SJSA1 (cell line): ENCODE results near the gene PSTPIP1. TPM values are rescaled to one million over a fixed set of nuclear protein-coding genes. Genes with fewer than 3 reads are reported as not detected.
"Not testable (repeated sequence)": the region's sequence is repeated elsewhere in the genome, so short reads cannot be mapped to it uniquely, and the experiment has no call there.

ENCODE experiments used
- DNase-seq, 2 experiments: peaks; one replicate each; pipeline ENCODE4 v3.0.0-alpha.2; 2015 to 2020; ENCODE audit warnings: low spot score in 2 of 2, low read depth in 1 of 2
- H3K27ac ChIP-seq: fragments of 250-450 bp; sonication (Bioruptor Pico); 2 replicates; pipeline ENCODE4 v1.5.1; 2020; ENCODE audit warnings: mild to moderate bottlenecking, moderate library complexity
- H3K27me3 ChIP-seq: fragments of 250-450 bp; sonication (Bioruptor Pico); replicated peaks from 2 replicates; pipeline ENCODE4 v1.5.1; 2020; ENCODE audit warnings: mild to moderate bottlenecking, moderate library complexity
- H3K36me3 ChIP-seq: fragments of 250-450 bp; sonication (Bioruptor Pico); 2 replicates; pipeline ENCODE4 v1.5.1; 2020; ENCODE audit warnings: mild to moderate bottlenecking
- H3K4me1 ChIP-seq: fragments of 250-450 bp; sonication (Bioruptor Pico); replicated peaks from 2 replicates; pipeline ENCODE4 v1.6.1; 2021; ENCODE audit warnings: mild to moderate bottlenecking
- H3K4me3 ChIP-seq: fragments of 250-450 bp; sonication (Bioruptor Pico); 2 replicates; pipeline ENCODE4 v1.5.1; 2020; ENCODE audit warnings: mild to moderate bottlenecking
- H3K9me3 ChIP-seq: fragments of 250-450 bp; sonication (Bioruptor Pico); replicated peaks from 2 replicates; pipeline ENCODE4 v1.5.1; 2020; ENCODE audit warnings: mild to moderate bottlenecking
- total RNA-seq: library from RNA; depleted of rRNA; stranded (reverse); fragments of >200 nt; shearing (Covaris generic); gene quantifications from 2 replicates; pipeline ENCODE4 v1.2.3, GENCODE V29; 2014; rRNA removed

The PSTPIP1 gene
- not detected in 2 replicates for total RNA-seq

- H3K27ac ChIP-seq, result no peak within 1 kb of the TSS
- H3K27me3 ChIP-seq, result no peaks in the 10 kb centered on the region
- DNase-seq, result no peak
These were observed at the start of gene PSTPIP1 for GRCh38 chr15:76994971-76995945. Gene PSTPIP1 (plus strand): TSS chr15:76995126. CDS start chr15:76995574, 448 bp downstream.

GRCh38 chr15:76945494-76946093 is 49.3 kb upstream of the PSTPIP1 start:
- no peak for DNase-seq
- Histone ChIP-seq H3K9me3 (no peaks in the 10 kb centered on the region), H3K4me3 (no peak overlapping the region), H3K4me1 (no peaks in the 10 kb centered on the region), H3K36me3 (peaks cover 43% of the 10 kb centered on the region), H3K27me3 (no peaks in the 10 kb centered on the region), H3K27ac (no peak overlapping the region)

More at GRCh38 chr15:76994971-76995945, at the start of gene PSTPIP1:
- H3K36me3 ChIP-seq, result no peaks in the 10 kb centered on the region
- H3K4me3 ChIP-seq, result no peak within 1 kb of the TSS
- H3K4me1 ChIP-seq, result no peaks in the 10 kb centered on the region
- H3K9me3 ChIP-seq, result no peaks in the 10 kb centered on the region

GRCh38 chr15:76947454-76947853 is 47.5 kb upstream of the PSTPIP1 start:
- Histone ChIP-seq H3K4me1 (no peaks in the 10 kb centered on the region), H3K27me3 (no peaks in the 10 kb centered on the region), H3K27ac (no peak overlapping the region), H3K4me3 (no peak overlapping the region), H3K9me3 (no peaks in the 10 kb centered on the region), H3K36me3 (peaks cover 51% of the 10 kb centered on the region)
- no peak for DNase-seq

DNA sequence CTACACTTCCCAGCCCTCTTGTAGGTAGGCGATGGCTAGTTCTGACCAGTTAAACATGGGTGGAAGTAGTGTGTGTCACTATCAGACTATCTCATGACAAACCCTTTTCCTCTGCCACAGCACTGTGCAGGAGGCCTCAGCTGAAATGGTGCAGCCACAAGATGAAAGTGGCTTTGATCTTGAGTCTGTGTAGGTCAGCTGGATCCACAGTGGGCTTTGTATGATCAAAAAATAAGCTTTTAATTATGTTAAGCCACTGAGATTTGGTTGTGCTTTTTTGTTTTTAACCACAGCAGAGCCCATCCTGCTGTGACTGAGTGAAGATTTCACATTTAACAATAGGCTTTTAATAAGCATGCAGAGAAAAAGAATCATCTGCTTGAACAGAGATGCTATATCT is 43.7 kb upstream of the PSTPIP1 start:
- Histone ChIP-seq H3K36me3 (peaks cover 33% of the 10 kb centered on the region), H3K27me3 (no peaks in the 10 kb centered on the region), H3K4me3 (no peak overlapping the region), H3K27ac (no peak overlapping the region), H3K4me1 (no peaks in the 10 kb centered on the region), H3K9me3 (no peaks in the 10 kb centered on the region)
- DNase-seq, result no peak

GRCh38 chr15:76953913-76954312 is 41.0 kb upstream of the PSTPIP1 start:
- DNase-seq, result no peak
- H3K27ac ChIP-seq, result no peak overlapping the region
- peaks cover 16% of the 10 kb centered on the region for H3K36me3 ChIP-seq
- no peaks in the 10 kb centered on the region for H3K27me3 ChIP-seq
- no peaks in the 10 kb centered on the region for H3K4me1 ChIP-seq
- H3K9me3 ChIP-seq, result no peaks in the 10 kb centered on the region
- no peak overlapping the region for H3K4me3 ChIP-seq

DNA sequence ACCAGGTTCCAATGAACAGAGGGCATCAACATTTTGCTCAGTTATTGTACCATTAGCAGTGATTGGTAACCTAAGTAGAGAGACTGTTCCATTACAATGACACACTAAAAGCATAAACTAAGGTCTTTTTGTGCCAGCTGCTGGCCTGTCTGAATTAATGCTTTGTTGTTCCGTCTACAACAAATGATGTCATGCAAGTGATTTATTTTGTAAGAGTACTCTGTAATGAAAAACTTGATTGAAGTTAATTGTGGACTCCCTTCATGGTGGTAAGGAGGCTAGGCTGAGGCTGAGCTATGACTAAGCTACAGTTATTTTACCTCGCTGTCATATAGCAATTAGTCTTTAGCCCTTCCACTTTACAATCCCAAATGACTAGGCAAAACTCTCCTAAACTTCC is 40.2 kb upstream of the PSTPIP1 start:
- no peak for DNase-seq
- Histone ChIP-seq H3K27me3 (no peaks in the 10 kb centered on the region), H3K36me3 (peaks cover 10% of the 10 kb centered on the region), H3K27ac (no peak overlapping the region), H3K4me3 (no peak overlapping the region), H3K4me1 (no peaks in the 10 kb centered on the region), H3K9me3 (no peaks in the 10 kb centered on the region)

GRCh38 chr15:76961268-76962011 is 33.5 kb upstream of the PSTPIP1 start:
- no peak overlapping the region for H3K27ac ChIP-seq
- peaks cover 10% of the 10 kb centered on the region for H3K27me3 ChIP-seq
- H3K4me3 ChIP-seq, result no peak overlapping the region
- no peaks in the 10 kb centered on the region for H3K9me3 ChIP-seq
- H3K4me1 ChIP-seq, result peaks cover 4% of the 10 kb centered on the region
- no peaks in the 10 kb centered on the region for H3K36me3 ChIP-seq
- DNase-seq, result no peak

- no peaks in the 10 kb centered on the region for H3K36me3 ChIP-seq
- H3K9me3 ChIP-seq, result no peaks in the 10 kb centered on the region
- peaks cover 4% of the 10 kb centered on the region for H3K4me1 ChIP-seq
- no peak overlapping the region for H3K4me3 ChIP-seq
- H3K27me3 ChIP-seq, result peaks cover 10% of the 10 kb centered on the region
- no peak overlapping the region for H3K27ac ChIP-seq
- no peak for DNase-seq
These were observed 32.5 kb upstream of the PSTPIP1 start for GRCh38 chr15:76962337-76963013.

DNA sequence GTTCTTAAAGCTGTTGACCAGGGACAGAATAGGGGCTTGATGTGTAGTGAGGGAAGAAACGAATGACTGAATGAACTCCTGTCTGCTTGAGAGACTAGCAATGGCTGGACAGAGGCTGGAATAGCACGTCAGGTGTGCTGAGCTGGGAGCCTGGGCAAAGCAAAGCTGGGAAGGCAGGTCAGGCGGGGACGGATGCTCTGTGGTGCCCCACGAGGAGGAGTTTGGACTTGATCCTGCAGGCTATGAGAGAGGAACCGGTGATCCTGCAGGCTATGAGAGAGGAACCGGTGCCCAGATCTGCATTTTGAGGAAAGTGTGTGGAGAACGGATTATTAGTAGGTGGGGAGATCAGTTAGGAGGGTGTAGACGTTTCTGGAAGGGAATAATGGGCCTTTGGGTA is 31.3 kb upstream of the PSTPIP1 start:
- Histone ChIP-seq H3K27me3 (peaks cover 10% of the 10 kb centered on the region), H3K9me3 (no peaks in the 10 kb centered on the region), H3K36me3 (no peaks in the 10 kb centered on the region), H3K4me3 (no peak overlapping the region), H3K27ac (no peak overlapping the region), H3K4me1 (peaks cover 4% of the 10 kb centered on the region)
- no peak for DNase-seq

DNA sequence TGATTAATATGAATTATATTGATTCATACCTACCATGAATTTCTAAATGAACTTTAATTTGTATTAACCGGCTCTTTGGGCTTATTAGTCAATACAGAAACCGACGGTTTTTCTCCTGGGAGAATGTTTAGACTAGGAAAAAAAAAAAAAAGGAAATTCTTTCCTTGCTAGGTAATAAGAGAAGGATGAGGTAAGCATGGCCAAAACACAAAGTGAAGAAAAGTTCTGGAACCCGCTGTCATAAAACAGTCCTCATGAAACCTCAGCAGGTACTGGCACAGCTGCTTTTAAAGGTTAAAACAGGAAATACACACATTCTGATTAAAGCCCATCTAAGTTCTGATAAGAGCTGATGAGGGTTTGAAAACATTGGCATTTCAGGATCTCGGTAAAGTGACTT is 30.8 kb upstream of the PSTPIP1 start:
- Histone ChIP-seq H3K4me3 (no peak overlapping the region), H3K4me1 (peaks cover 4% of the 10 kb centered on the region), H3K36me3 (no peaks in the 10 kb centered on the region), H3K27ac (no peak overlapping the region), H3K27me3 (peaks cover 10% of the 10 kb centered on the region), H3K9me3 (no peaks in the 10 kb centered on the region)
- no peak for DNase-seq

DNA sequence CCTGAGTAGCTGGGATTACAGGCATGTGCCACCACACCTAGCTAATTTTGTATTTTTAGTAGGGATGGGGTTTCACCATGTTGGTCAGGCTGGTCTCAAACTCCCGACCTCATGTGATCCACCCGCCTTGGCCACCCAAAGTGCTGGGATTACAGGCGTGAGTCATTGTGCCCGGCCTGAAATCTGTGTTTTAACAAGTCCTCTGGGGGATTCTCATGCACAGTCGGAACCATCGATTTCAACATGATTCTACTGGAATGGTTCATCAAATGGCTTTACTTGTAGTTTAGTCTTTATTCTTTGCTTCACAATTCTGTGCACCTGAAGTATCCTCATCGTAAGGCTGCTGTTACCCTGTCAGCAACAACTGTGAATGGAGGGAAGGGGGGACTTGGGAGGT is 28.9 kb upstream of the PSTPIP1 start:
- peaks cover 16% of the 10 kb centered on the region for H3K27me3 ChIP-seq
- H3K9me3 ChIP-seq, DNase-seq, H3K36me3 ChIP-seq, H3K4me3 ChIP-seq, H3K27ac ChIP-seq, H3K4me1 ChIP-seq: not testable (repeated sequence)

DNA sequence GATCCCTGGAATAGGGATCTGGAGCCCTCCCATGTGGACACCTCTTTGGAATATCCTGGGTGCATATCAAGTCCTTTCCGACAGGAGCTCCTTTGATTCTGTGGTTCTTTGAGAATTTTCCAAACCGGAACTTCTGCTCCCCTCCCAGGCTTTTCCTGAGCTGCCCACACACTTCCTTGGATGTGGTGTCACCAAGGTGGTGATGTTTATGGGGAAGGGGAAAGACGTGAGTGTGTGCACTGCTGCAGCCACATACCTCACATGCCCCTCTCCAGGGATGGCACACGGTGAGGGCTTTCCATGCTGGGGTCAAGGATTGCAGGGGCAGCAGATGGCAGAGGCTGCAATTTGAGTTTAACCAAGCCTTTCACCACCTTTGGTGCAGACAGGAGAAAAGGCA is 27.9 kb upstream of the PSTPIP1 start:
- no peak overlapping the region for H3K4me3 ChIP-seq
- H3K36me3 ChIP-seq, result no peaks in the 10 kb centered on the region
- no peak overlapping the region for H3K27ac ChIP-seq
- peaks cover 4% of the 10 kb centered on the region for H3K4me1 ChIP-seq
- peaks cover 12% of the 10 kb centered on the region for H3K27me3 ChIP-seq
- no peaks in the 10 kb centered on the region for H3K9me3 ChIP-seq
- DNase-seq, result no peak

- Histone ChIP-seq H3K27ac (no peak overlapping the region), H3K36me3 (no peaks in the 10 kb centered on the region), H3K4me3 (no peak overlapping the region), H3K4me1 (peaks cover 4% of the 10 kb centered on the region), H3K9me3 (no peaks in the 10 kb centered on the region), H3K27me3 (peaks cover 17% of the 10 kb centered on the region)
- no peak for DNase-seq
These were observed 26.6 kb upstream of the PSTPIP1 start for GRCh38 chr15:76968306-76968705.
